Motor neuron (in vitro differentiated cells): Measurements from ENCODE around the gene RECQL. TPM values are rescaled to one million over a fixed set of nuclear protein-coding genes. Genes with fewer than 3 reads are reported as not detected.
A peak's percentile ranks its signal among the peaks of the same experiment; 100 is the strongest.

Experiments used
- ATAC-seq, 8 experiments: fragments of 200-7000 bp; cut with Tn5 transposase; replicated peaks in 6 of 8; 2 replicates each; pipeline ENCODE4 v1.8.0; 2021; ENCODE audit warnings: mild to moderate bottlenecking in 8 of 8, moderate library complexity in 8 of 8
- H3K27ac ChIP-seq, 2 donors: fragments of 250-450 bp; sonication (Bioruptor Pico); 2 replicates each; pipeline ENCODE4 v1.9.0; 2021; ENCODE audit warnings: antibody characterized with exemption in 2 of 2, mild to moderate bottlenecking in 2 of 2, moderate library complexity in 1 of 2
- H3K4me1 ChIP-seq, 2 donors: fragments of 250-450 bp; sonication (Bioruptor Pico); replicated peaks in 1 of 2; 2 replicates each; pipeline ENCODE4 v1.6.1; 2021; ENCODE audit warnings: antibody characterized with exemption in 2 of 2, mild to moderate bottlenecking in 2 of 2, moderate library complexity in 1 of 2
- H3K4me3 ChIP-seq, 5 donors: fragments of 250-450 bp; sonication (Bioruptor Pico); 2 replicates each; pipeline ENCODE4 v1.9.0; 2021; ENCODE audit warnings: antibody characterized with exemption in 5 of 5, mild to moderate bottlenecking in 5 of 5, moderate library complexity in 4 of 5
- WGBS, 10 experiments: fragments of 450-650 bp; shearing (Covaris generic); methylation state at CpG; one replicate each; pipeline ENCODE4 v1.0.0; 2022; 5-methylcytosine and 5-hydroxymethylcytosine counted together
- in situ Hi-C, 9 experiments: fragments of 400-800 bp; cut with MboI; loops; one replicate each; pipeline ENCODE4 v1.15.0; 2021; ENCODE audit warnings: low sequenced_read_pairs in 9 of 9, low pct_unique_long_range_greater_than_20kb in 2 of 9; ENCODE audit not compliant: unreplicated experiment in 9 of 9
- total RNA-seq, 8 experiments: library from RNA; unstranded; fragments of 300-600 nt; gene quantifications; 2 replicates each; pipeline versions ENCODE4 v1.2.3 to v1.2.4, GENCODE V29; 2022

RECQL gene
- total RNA-seq, result 10 to 100 TPM; 16.0 to 68.4 (median 26.0) TPM

GRCh38 chr12:21501258-21502163 lies at the start of gene RECQL, which contains the start of gene GOLT1B:
Gene RECQL, minus strand, starts transcription at chr12:21501635. Its CDS starts 2,065 bp downstream, at chr12:21499570.
Gene GOLT1B, plus strand, starts transcription at chr12:21501789. Its CDS starts 135 bp downstream, at chr12:21501924.
- in situ Hi-C loops, result no loop called here
- Histone ChIP-seq H3K27ac (peak within 1 kb of the TSS; percentile 97 to 99), H3K4me1 (peaks cover 14 to 29% of the 10 kb centered on the region in 2 donors), H3K4me3 (peak within 1 kb of the TSS; percentile 84 to 88 (median 86))
- WGBS, 10 experiments, result 0 to 3% (median 0%) methylated on average over 2 to 18 of the region's 61 CpGs; no CpG with 5 or more reads in 3 of the 10 experiments
- ATAC-seq, result peak; percentile 93 to 96 (median 95)

GRCh38 chr12:21547437-21547836 lies 46.0 kb upstream of the RECQL start:
- 0 to 89% (median 13%) methylated on average over 1 of the region's 1 CpG; no CpG with 5 or more reads in 5 of the 10 experiments for WGBS, 10 experiments
- in situ Hi-C loops, result no loop called here
- peaks cover 0 to 4% of the 10 kb centered on the region in 2 donors for H3K4me1 ChIP-seq
- no peak overlapping the region for H3K4me3 ChIP-seq
- no peak overlapping the region for H3K27ac ChIP-seq
- no peak for ATAC-seq

- Histone ChIP-seq H3K4me3 (no peak overlapping the region), H3K4me1 (no peaks in the 10 kb centered on the region), H3K27ac (no peak overlapping the region)
- no peak for ATAC-seq
- in situ Hi-C loops, result no loop called here
- 0 to 17% (median 0%) methylated on average over 1 of the region's 1 CpG; no CpG with 5 or more reads in 1 of the 10 experiments for WGBS, 10 experiments
Measured at GRCh38 chr12:21546716-21547115, 45.3 kb upstream of the RECQL start.

GRCh38 chr12:21545557-21545956 lies 44.1 kb upstream of the RECQL start:
- WGBS, 10 experiments, result 31 to 86% (median 71%) methylated on average over 2 of the region's 2 CpGs

GRCh38 chr12:21543151-21543550 lies 41.7 kb upstream of the RECQL start:
- no peak overlapping the region for H3K27ac ChIP-seq
- no peak for ATAC-seq
- in situ Hi-C loops, result no loop called here
- no peaks in the 10 kb centered on the region for H3K4me1 ChIP-seq
- no peak overlapping the region for H3K4me3 ChIP-seq

More at GRCh38 chr12:21545557-21545956, 44.1 kb upstream of the RECQL start:
- Histone ChIP-seq H3K4me3 (no peak overlapping the region), H3K27ac (no peak overlapping the region), H3K4me1 (no peaks in the 10 kb centered on the region)
- no peak for ATAC-seq
- in situ Hi-C loops, result no loop called here

- no peak overlapping the region for H3K4me3 ChIP-seq
Measured at GRCh38 chr12:21542403-21542802, 41.0 kb upstream of the RECQL start.

GRCh38 chr12:21541773-21542172 lies 40.3 kb upstream of the RECQL start:
- Histone ChIP-seq H3K27ac (no peak overlapping the region), H3K4me3 (no peak overlapping the region), H3K4me1 (no peaks in the 10 kb centered on the region)
- WGBS, 10 experiments, result 31 to 100% (median 66%) methylated on average over 1 to 4 of the region's 6 CpGs; no CpG with 5 or more reads in 3 of the 10 experiments
- no peak for ATAC-seq
- in situ Hi-C loops, result no loop called here

More at GRCh38 chr12:21542403-21542802, 41.0 kb upstream of the RECQL start:
- no peaks in the 10 kb centered on the region for H3K4me1 ChIP-seq
- no peak for ATAC-seq
- no peak overlapping the region for H3K27ac ChIP-seq
- WGBS, 10 experiments, result 8 to 97% (median 67%) methylated on average over 1 to 5 of the region's 5 CpGs; no CpG with 5 or more reads in 1 of the 10 experiments
- in situ Hi-C loops, result no loop called here

- Histone ChIP-seq H3K27ac (no peak overlapping the region), H3K4me3 (no peak overlapping the region), H3K4me1 (no peaks in the 10 kb centered on the region)
- in situ Hi-C loops, result no loop called here
- ATAC-seq, result peak in 1 of 8 experiments; percentile 67
Measured at GRCh38 chr12:21539797-21540196, 38.4 kb upstream of the RECQL start.

GRCh38 chr12:21538061-21538653 lies 36.7 kb upstream of the RECQL start:
- Histone ChIP-seq H3K27ac (no peak overlapping the region), H3K4me1 (no peaks in the 10 kb centered on the region), H3K4me3 (no peak overlapping the region)
- WGBS, 10 experiments, result 28 to 96% (median 80%) methylated on average over 2 to 5 of the region's 5 CpGs; no CpG with 5 or more reads in 1 of the 10 experiments
- in situ Hi-C loops, result no loop called here
- no peak for ATAC-seq

- in situ Hi-C loops, result no loop called here
- Histone ChIP-seq H3K4me1 (peaks cover 0 to 6% of the 10 kb centered on the region in 2 donors), H3K4me3 (no peak overlapping the region), H3K27ac (no peak overlapping the region)
- WGBS, 10 experiments, result 40 to 100% (median 73%) methylated on average over 1 to 2 of the region's 2 CpGs; no CpG with 5 or more reads in 2 of the 10 experiments
- ATAC-seq, result no peak
Measured at GRCh38 chr12:21529456-21529855, 28.0 kb upstream of the RECQL start.

- Histone ChIP-seq H3K4me1 (peaks cover 0 to 6% of the 10 kb centered on the region in 2 donors), H3K4me3 (no peak overlapping the region), H3K27ac (no peak overlapping the region)
- WGBS, 10 experiments, result 81 to 100% (median 90%) methylated on average over 1 to 5 of the region's 5 CpGs; no CpG with 5 or more reads in 3 of the 10 experiments
- ATAC-seq, result no peak
- in situ Hi-C loops, result no loop called here
Measured at GRCh38 chr12:21528953-21529352, 27.5 kb upstream of the RECQL start.

GRCh38 chr12:21527451-21528180 lies 26.2 kb upstream of the RECQL start:
- H3K4me3 ChIP-seq, result peak overlapping the region; percentile 39 to 51 (median 48)
- H3K4me1 ChIP-seq, result peaks cover 0 to 6% of the 10 kb centered on the region in 2 donors
- peak; percentile 87 to 95 (median 92) for ATAC-seq
- H3K27ac ChIP-seq, result no peak overlapping the region
- in situ Hi-C loops, result no loop called here
- WGBS, 10 experiments, result 0 to 20% (median 0%) methylated on average over 1 to 18 of the region's 57 CpGs; no CpG with 5 or more reads in 2 of the 10 experiments
